C4-2B (cell line): ENCODE data around the gene CPNE9.

Source experiments
- CTCF ChIP-seq: fragments of 450-650 bp; conservative IDR thresholded peaks from 2 replicates; pipeline ENCODE4 v1.5.1; 2017; ENCODE audit warnings: mild to moderate bottlenecking
- ZFX ChIP-seq: fragments of 450-650 bp; IDR thresholded peaks from 2 replicates; pipeline ENCODE4 v1.6.1; 2017

GRCh38 chr3:9687514-9687913 lies 16.1 kb upstream of the CPNE9 start:
- no peak for TF ChIP-seq CTCF
- no peak for TF ChIP-seq ZFX
